ENCODE results near the gene COX10. TPM values are rescaled to one million over a fixed set of nuclear protein-coding genes. Genes with fewer than 3 reads are reported as not detected.

COX10 gene
- total RNA-seq, 1 donor from 2014 or later, result 24.8 TPM

DNA sequence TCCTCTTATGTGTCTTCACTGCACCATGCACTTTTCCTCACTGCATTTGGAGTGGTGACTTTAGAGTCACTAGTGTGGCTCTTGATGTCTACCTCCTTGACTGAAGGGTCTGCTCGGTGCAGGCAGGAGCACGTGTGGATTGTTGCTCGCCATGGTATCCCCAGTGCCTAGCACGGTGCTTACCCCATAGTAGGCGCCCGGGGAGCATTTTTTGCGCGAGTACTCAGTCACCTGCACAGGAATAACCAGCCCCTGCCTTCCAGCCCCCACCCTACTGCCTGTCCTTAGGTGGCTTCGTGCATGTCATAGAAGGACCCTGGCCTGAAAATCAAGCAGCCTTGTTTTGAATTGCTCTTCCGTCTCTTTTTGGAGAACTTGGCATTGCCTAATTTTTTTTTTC is 136.1 kb downstream of the COX10 start:
- no peak for DNase-seq (ENCODE audit: low read depth)
- no peak overlapping the region for H3K4me3 ChIP-seq (ENCODE audit: low read depth, low read length)
- TF ChIP-seq CTCF (conservative IDR thresholded peaks at IDR 0.05; ENCODE audit: low read depth, low read length), result no peak

DNA sequence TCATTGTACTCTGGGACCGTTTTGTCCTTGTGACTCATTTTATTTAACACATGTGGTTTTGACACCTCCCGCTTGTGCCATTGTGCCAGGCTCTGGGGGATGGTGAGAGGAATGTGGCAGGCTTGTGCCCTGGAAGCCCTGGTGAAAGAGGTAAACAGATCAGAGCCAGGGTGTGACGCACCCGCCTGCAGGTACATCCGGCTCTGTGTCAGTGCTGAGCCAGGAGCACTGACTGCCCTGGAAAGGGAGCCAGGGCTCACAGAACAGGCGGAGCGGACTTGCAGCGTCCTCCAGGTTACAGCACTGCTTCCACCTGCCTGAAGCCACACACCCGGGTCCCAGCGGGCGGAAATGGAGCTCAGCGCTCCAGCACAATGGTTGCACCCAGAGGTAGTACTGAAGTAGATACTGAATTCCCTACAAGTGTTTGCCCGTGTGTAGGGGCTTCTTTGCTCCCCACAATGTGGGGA is 136.7 kb downstream of the COX10 start:
- peak; percentile 12 for DNase-seq (ENCODE audit: low read depth)
- no peak for TF ChIP-seq CTCF (conservative IDR thresholded peaks at IDR 0.05; ENCODE audit: low read depth, low read length)
- no peak overlapping the region for H3K4me3 ChIP-seq (ENCODE audit: low read depth, low read length)

GRCh38 chr17:14206891-14207290 is 137.6 kb downstream of the COX10 start:
- no peak for DNase-seq (ENCODE audit: low read depth)
- no peak overlapping the region for H3K4me3 ChIP-seq (ENCODE audit: low read depth, low read length)
- no peak for TF ChIP-seq CTCF (conservative IDR thresholded peaks at IDR 0.05; ENCODE audit: low read depth, low read length)

GRCh38 chr17:14207791-14208190 is 138.5 kb downstream of the COX10 start:
- TF ChIP-seq CTCF (conservative IDR thresholded peaks at IDR 0.05; ENCODE audit: low read depth, low read length), result no peak
- H3K4me3 ChIP-seq (ENCODE audit: low read depth, low read length), result no peak overlapping the region
- DNase-seq (ENCODE audit: low read depth), result no peak

- no peak for TF ChIP-seq CTCF (conservative IDR thresholded peaks at IDR 0.05; ENCODE audit: low read depth, low read length)
- H3K4me3 ChIP-seq (ENCODE audit: low read depth, low read length), result no peak overlapping the region
- DNase-seq (ENCODE audit: low read depth), result no peak
These were observed 139.9 kb downstream of the COX10 start for GRCh38 chr17:14209215-14209614.

DNA sequence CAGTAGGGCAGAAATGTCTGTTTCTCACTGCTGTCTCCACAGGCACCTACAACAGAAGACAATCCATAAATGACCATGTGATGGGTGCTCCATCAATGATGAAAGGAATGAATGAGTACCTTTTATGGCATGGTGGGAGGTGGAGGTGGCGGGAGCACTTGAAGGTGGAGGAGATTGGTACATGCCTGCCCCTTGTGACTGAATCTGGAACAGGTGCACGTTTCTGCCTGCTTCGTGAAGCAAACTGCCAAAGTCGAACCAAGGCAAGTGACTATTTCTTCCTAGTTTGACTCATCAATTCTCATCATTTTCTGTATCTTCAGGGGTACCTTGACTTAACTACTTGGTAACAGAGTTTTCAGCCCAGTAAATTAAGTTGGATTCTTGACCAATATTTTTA is 141.9 kb downstream of the COX10 start:
- DNase-seq (ENCODE audit: low read depth), result no peak
- H3K4me3 ChIP-seq (ENCODE audit: low read depth, low read length), result no peak overlapping the region
- no peak for TF ChIP-seq CTCF (conservative IDR thresholded peaks at IDR 0.05; ENCODE audit: low read depth, low read length)

DNA sequence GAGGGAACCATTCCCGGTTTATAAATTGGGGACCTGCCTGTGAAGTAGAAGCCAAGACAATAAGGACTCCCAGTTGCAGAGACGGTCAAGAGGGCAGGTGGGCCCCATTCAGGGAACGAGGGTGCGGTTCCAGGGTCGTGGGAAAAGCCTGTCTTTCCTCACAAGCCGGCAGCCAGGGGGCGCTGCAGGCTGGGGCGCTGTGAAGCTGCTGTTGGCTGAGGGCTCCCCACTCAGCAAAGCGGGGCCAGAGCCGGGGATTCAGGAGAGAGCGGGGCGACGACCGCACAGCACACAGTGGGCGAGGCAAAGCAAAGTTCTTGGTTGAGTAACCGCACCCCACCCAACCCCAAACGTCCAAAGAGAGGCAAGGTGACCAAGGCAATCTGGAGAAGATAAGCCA is 142.5 kb downstream of the COX10 start:
- peak; percentile 21 for TF ChIP-seq CTCF (conservative IDR thresholded peaks at IDR 0.05; ENCODE audit: low read depth, low read length)
- H3K4me3 ChIP-seq (ENCODE audit: low read depth, low read length), result no peak overlapping the region
- DNase-seq (ENCODE audit: low read depth), result no peak

Measured in epithelial cell of proximal tubule (primary cell).